Endothelial cell of umbilical vein (primary cell): ENCODE data around the gene LHX2. TPM values are rescaled to one million over a fixed set of nuclear protein-coding genes. Genes with fewer than 3 reads are reported as not detected.

ENCODE experiments used
- BruUV-seq: library from RNA; stranded (reverse); fragments of 400-500 nt; replicated peaks from 2 replicates; lab custom pipeline; 2021; lab: Mats Ljungman, UMichigan
- CTCF ChIA-PET: fragments of 300-600, 350-600 bp; sonication (Branson Sonifier 250); formaldehyde crosslinking; loops from one replicate; lab custom pipeline; 2021; ENCODE audit warnings: antibody characterized with exemption, inconsistent platforms; lab: Charles Lee
- POLR2A ChIA-PET: fragments of 300-600, 350-600 bp; sonication (Branson Sonifier 250); formaldehyde crosslinking; loops from one replicate; lab custom pipeline; 2021; ENCODE audit warnings: antibody characterized with exemption, inconsistent platforms; lab: Charles Lee
- DNase-seq: peaks from one replicate; pipeline ENCODE4 v3.0.0-alpha.2; 2011; ENCODE audit warnings: low read depth, low spot score
- FAIRE-seq: peaks from 2 replicates; lab custom pipeline; 2011; peaks lifted over from hg19 to GRCh38; lab: Jason Lieb, UNC
- H2AFZ ChIP-seq: 2 replicates; pipeline ENCODE4 v1.6.0; 2012; ENCODE audit warnings: low read depth, low read length, control low read depth, inconsistent platforms
- H3K27ac ChIP-seq: 2 replicates; pipeline ENCODE4 v1.5.1; 2011; ENCODE audit warnings: low read depth, mild to moderate bottlenecking, control low read depth, low read length, moderate library complexity; ENCODE audit not compliant: insufficient read depth
- H3K27me3 ChIP-seq, 2 experiments: 2 replicates each; pipeline versions ENCODE4 v1.6.0 to v1.6.1; 2011; ENCODE audit warnings: low read length in 2 of 2, mixed read lengths in 1 of 2; ENCODE audit not compliant: control insufficient read depth in 2 of 2, insufficient read depth in 2 of 2
- H3K36me3 ChIP-seq, 2 experiments: 2 replicates in 1 of 2; 3 replicates in 1 of 2; pipeline ENCODE4 v1.5.1; 2011; ENCODE audit warnings: low read length in 2 of 2, mild to moderate bottlenecking in 1 of 2, moderate library complexity in 1 of 2; ENCODE audit not compliant: control insufficient read depth in 2 of 2, insufficient read depth in 2 of 2; ENCODE audit errors: extremely low read depth in 1 of 2
- H3K4me1 ChIP-seq: 3 replicates; pipeline ENCODE4 v1.5.1; 2011; ENCODE audit warnings: mild to moderate bottlenecking, low read length; ENCODE audit not compliant: control insufficient read depth, insufficient read depth; ENCODE audit errors: extremely low read depth
- H3K4me2 ChIP-seq: 2 replicates; pipeline ENCODE4 v1.6.1; 2011; ENCODE audit warnings: low read length, control low read depth, mixed read lengths; ENCODE audit not compliant: insufficient read depth
- H3K4me3 ChIP-seq, 3 experiments: fragments of 200-600 bp in 1 of 3; sonication (generic), shearing (Covaris generic) in 1 of 3; replicated peaks in 1 of 3; 2 replicates each; pipeline ENCODE4 v1.5.1; 2011 to 2016; ENCODE audit warnings: control low read depth in 3 of 3, low read length in 3 of 3, mild to moderate bottlenecking in 2 of 3, inconsistent platforms in 1 of 3, low read depth in 1 of 3, moderate library complexity in 1 of 3; ENCODE audit not compliant: insufficient read depth in 1 of 3
- H3K79me2 ChIP-seq: 2 replicates; pipeline ENCODE4 v1.6.0; 2012; ENCODE audit warnings: low read length, inconsistent platforms; ENCODE audit not compliant: control insufficient read depth, insufficient read depth
- H3K9ac ChIP-seq: replicated peaks from 2 replicates; pipeline ENCODE3; 2011; ENCODE audit warnings: low read length, control low read depth; ENCODE audit not compliant: insufficient read depth; ENCODE audit errors: extremely low read depth
- H3K9me1 ChIP-seq: replicated peaks from 3 replicates; pipeline ENCODE4 v1.6.0; 2011; ENCODE audit warnings: mild to moderate bottlenecking, low read length; ENCODE audit not compliant: control insufficient read depth, insufficient read depth; ENCODE audit errors: extremely low read depth
- H3K9me3 ChIP-seq: replicated peaks from 2 replicates; pipeline ENCODE4 v1.5.1; 2012; ENCODE audit warnings: low read length, inconsistent platforms; ENCODE audit not compliant: control insufficient read depth, insufficient read depth
- H4K20me1 ChIP-seq: replicated peaks from 2 replicates; pipeline ENCODE3; 2011; ENCODE audit warnings: mild to moderate bottlenecking, low read length; ENCODE audit not compliant: control insufficient read depth, insufficient read depth; ENCODE audit errors: extremely low read depth
- EZH2 ChIP-seq: IDR thresholded peaks from 2 replicates; pipeline ENCODE4 v1.6.1; 2012; ENCODE audit warnings: borderline replicate concordance, low read depth, mild to moderate bottlenecking, moderate library complexity, low read length, inconsistent platforms; ENCODE audit not compliant: severe bottlenecking
- FOS ChIP-seq: IDR thresholded peaks from 2 replicates; pipeline ENCODE4 v1.6.1; 2011; ENCODE audit warnings: mild to moderate bottlenecking, low read length, moderate library complexity, borderline replicate concordance; ENCODE audit not compliant: insufficient read depth
- GATA2 ChIP-seq: IDR thresholded peaks from 2 replicates; pipeline ENCODE4 v1.7.0; 2011; ENCODE audit warnings: low read depth, mild to moderate bottlenecking, moderate library complexity, mixed read lengths, low read length; ENCODE audit not compliant: insufficient read length, insufficient read depth
- JUN ChIP-seq: IDR thresholded peaks from 2 replicates; pipeline ENCODE4 v1.6.1; 2011; ENCODE audit warnings: borderline replicate concordance, low read depth; ENCODE audit not compliant: insufficient read length, insufficient read depth
- MYC ChIP-seq: IDR thresholded peaks from one replicate; pipeline ENCODE4 v1.6.1; 2011; ENCODE audit warnings: mild to moderate bottlenecking, low read depth, low read length
- POLR2A ChIP-seq: IDR thresholded peaks from 2 replicates; pipeline ENCODE4 v1.6.1; 2012; ENCODE audit warnings: low read depth, mild to moderate bottlenecking, control low read depth, low read length
- POLR2AphosphoS5 ChIP-seq: IDR thresholded peaks from 2 replicates; pipeline ENCODE4 v1.6.1; 2012; ENCODE audit warnings: low read depth, mild to moderate bottlenecking, control low read depth, low read length, moderate library complexity; ENCODE audit not compliant: insufficient read depth
- dilution Hi-C: fragments of 300-500 bp; cut with MboI; formaldehyde crosslinking; loops from one replicate; pipeline ENCODE4 v1.15.0; 2019; ENCODE audit warnings: low sequenced_read_pairs; ENCODE audit not compliant: extremely low pct_ligation_motif_present
- intact Hi-C: fragments of 100-400 bp; cut with micrococcal nuclease; formaldehyde crosslinking; loops from one replicate; pipeline ENCODE4 v1.10.0; 2022
- polyA plus RNA-seq, 4 experiments: library from polyadenylated mRNA; depleted of rRNA in 3 of 4; stranded (reverse) in 3 of 4; unstranded in 1 of 4; fragments of >200 nt; gene quantifications; 2 replicates each; pipeline versions ENCODE4 v1.2.1 to v1.2.3, GENCODE V29; 2011 to 2012; ENCODE audit warnings: missing spikeins in 1 of 4
- total RNA-seq: library from RNA; stranded (reverse); gene quantifications from 2 replicates; pipeline ENCODE4 v1.2.3, GENCODE V29; 2021
- TF ChIP-seq, protein P1 (sequence below): IDR thresholded peaks from 2 replicates; pipeline ENCODE4 v1.6.1; 2011; ENCODE audit not compliant: insufficient read depth, insufficient read length
- TF ChIP-seq, protein P2 (sequence below), 2 donors: IDR thresholded peaks; 1 replicate in 1 of 2; 2 replicates in 1 of 2; pipeline ENCODE4 v1.5.1; 2011; ENCODE audit warnings: low read length in 2 of 2, mild to moderate bottlenecking in 2 of 2, moderate library complexity in 2 of 2, control low read depth in 1 of 2, inconsistent platforms in 1 of 2, low read depth in 1 of 2; ENCODE audit not compliant: insufficient read depth in 1 of 2; ENCODE audit errors: extremely low read depth in 1 of 2

LHX2 gene
- total and polyA plus RNA-seq, 2 donors (not counting 3 experiments of a cell fraction or from before 2014, with no cell fraction given): not detected

DNA sequence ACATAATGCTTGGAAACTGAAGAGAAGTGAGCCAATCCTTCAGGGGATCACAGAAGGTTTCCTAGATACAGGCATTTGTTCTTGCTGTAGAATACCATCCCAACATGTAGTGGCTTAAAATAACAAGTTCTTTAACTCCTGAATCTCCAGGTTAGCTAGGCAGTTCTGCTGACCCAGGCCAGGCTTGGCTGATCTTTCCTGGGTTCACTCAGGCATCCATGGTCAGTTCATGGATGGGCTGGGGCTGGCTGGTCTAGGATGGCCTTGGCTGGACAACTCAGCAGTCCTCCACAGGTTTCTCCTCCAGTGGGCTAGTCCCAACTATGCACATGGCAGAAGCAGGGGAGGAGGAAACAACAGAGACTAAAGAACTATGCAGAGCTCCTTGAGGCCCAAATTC, 44.2 kb upstream of the LHX2 start:
- Histone ChIP-seq H3K27me3 (no peaks in the 10 kb centered on the region), H3K4me2 (no peak overlapping the region), H3K27ac (no peak overlapping the region), H3K36me3 (no peaks in the 10 kb centered on the region), H3K4me1 (no peaks in the 10 kb centered on the region), H3K9me1 (no peaks in the 10 kb centered on the region), H3K9me3 (no peaks in the 10 kb centered on the region), H4K20me1 (no peaks in the 10 kb centered on the region), H3K79me2 (no peaks in the 10 kb centered on the region), H2AFZ (no peak overlapping the region), H3K4me3 (no peak overlapping the region), H3K9ac (no peak overlapping the region)
- no TSS peak for BruUV-seq
- CTCF ChIA-PET: no interaction called here
- DNase-seq (no peak), FAIRE-seq (no peak)
- TF ChIP-seq EZH2 (no peak), FOS (no peak), JUN (no peak), MYC (no peak), POLR2AphosphoS5 (no peak), GATA2 (no peak), POLR2A (no peak)
- TF ChIP-seq, protein P1, sequence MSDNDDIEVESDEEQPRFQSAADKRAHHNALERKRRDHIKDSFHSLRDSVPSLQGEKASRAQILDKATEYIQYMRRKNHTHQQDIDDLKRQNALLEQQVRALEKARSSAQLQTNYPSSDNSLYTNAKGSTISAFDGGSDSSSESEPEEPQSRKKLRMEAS: no peak
- TF ChIP-seq, protein P2, sequence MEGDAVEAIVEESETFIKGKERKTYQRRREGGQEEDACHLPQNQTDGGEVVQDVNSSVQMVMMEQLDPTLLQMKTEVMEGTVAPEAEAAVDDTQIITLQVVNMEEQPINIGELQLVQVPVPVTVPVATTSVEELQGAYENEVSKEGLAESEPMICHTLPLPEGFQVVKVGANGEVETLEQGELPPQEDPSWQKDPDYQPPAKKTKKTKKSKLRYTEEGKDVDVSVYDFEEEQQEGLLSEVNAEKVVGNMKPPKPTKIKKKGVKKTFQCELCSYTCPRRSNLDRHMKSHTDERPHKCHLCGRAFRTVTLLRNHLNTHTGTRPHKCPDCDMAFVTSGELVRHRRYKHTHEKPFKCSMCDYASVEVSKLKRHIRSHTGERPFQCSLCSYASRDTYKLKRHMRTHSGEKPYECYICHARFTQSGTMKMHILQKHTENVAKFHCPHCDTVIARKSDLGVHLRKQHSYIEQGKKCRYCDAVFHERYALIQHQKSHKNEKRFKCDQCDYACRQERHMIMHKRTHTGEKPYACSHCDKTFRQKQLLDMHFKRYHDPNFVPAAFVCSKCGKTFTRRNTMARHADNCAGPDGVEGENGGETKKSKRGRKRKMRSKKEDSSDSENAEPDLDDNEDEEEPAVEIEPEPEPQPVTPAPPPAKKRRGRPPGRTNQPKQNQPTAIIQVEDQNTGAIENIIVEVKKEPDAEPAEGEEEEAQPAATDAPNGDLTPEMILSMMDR (IDR thresholded peaks at IDR 0.05; ENCODE audit: extremely low read depth in 1 of 2, insufficient read depth in 1 of 2, low read depth in 1 of 2, low read length in 2 of 2): no peak
- intact Hi-C loops: no loop called here
- dilution Hi-C loops: no loop called here
- POLR2A ChIA-PET: no interaction called here
